Pulmonary artery endothelial cell (primary cell): ENCODE measurements around the gene GALNT10. TPM values are rescaled to one million over a fixed set of nuclear protein-coding genes. Genes with fewer than 3 reads are reported as not detected.
"Not testable (repeated sequence)": the region's sequence is repeated elsewhere in the genome, so short reads cannot be mapped to it uniquely, and the experiment has no call there.

ENCODE experiments used
- DNase-seq: peaks from one replicate; pipeline ENCODE4 v3.0.0-alpha.2; 2011; ENCODE audit warnings: low read depth, low spot score
- total RNA-seq: library from RNA; depleted of rRNA; stranded (reverse); fragments of >200 nt; gene quantifications from 2 replicates; pipeline ENCODE4 v1.2.3, GENCODE V29; 2014

GALNT10 gene, protein sequence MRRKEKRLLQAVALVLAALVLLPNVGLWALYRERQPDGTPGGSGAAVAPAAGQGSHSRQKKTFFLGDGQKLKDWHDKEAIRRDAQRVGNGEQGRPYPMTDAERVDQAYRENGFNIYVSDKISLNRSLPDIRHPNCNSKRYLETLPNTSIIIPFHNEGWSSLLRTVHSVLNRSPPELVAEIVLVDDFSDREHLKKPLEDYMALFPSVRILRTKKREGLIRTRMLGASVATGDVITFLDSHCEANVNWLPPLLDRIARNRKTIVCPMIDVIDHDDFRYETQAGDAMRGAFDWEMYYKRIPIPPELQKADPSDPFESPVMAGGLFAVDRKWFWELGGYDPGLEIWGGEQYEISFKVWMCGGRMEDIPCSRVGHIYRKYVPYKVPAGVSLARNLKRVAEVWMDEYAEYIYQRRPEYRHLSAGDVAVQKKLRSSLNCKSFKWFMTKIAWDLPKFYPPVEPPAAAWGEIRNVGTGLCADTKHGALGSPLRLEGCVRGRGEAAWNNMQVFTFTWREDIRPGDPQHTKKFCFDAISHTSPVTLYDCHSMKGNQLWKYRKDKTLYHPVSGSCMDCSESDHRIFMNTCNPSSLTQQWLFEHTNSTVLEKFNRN
- 39.5 and 60.4 TPM in 2 replicates for total RNA-seq

GRCh38 chr5:154190595-154191304 lies at the start of gene GALNT10:
Gene GALNT10 (plus strand): TSS chr5:154190733. CDS start chr5:154190867, 134 bp downstream.
- DNase-seq: no peak

DNA sequence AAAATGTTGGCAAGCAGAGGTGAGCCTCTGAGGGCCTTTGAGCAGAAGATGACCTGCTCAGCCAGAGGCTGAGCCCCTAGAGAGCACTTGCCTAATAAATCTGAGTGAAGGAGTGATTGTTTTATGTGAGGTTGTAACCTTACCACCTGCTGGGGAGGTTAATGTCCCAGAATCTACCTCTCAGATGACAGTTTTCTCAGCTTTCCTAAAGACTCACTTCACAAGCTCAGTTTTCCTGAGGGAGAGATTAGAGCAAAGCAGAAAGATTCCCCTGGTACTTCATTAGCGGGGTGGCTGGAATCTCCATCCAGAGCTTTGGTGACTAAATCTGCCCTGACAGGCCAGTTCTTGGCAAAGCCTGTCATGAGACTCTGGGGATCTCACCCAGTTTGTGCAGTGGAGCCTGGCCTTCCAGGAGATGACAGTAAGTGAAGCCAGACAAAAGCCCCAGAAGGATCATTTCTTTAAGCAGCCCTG lies 48.8 kb upstream of the GALNT10 start:
- DNase-seq: no peak

GRCh38 chr5:154143211-154143641 lies 47.3 kb upstream of the GALNT10 start:
- no peak for DNase-seq

GRCh38 chr5:154145268-154145667 lies 45.3 kb upstream of the GALNT10 start:
- no peak for DNase-seq

- no peak for DNase-seq
Observed at GRCh38 chr5:154146409-154146808, 44.1 kb upstream of the GALNT10 start.

DNA sequence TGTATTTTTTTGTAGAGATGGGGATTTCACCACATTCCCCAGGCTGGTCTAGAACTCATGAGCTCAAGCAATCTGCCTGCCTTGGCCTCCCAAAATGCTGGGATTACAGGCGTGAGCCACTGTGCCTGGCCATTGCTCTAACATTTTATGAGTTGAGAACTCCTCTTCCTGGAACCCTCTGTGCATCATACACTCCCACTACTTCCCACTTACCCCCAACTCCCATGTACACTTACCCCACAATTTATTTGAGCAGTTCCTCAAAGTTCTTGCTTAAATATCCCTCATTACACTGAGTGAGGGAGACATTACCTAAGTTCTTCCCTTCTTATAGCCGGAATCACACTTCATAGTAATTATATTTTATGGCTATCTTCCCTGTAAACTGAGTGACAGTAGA lies 42.9 kb upstream of the GALNT10 start:
- no peak for DNase-seq

DNA sequence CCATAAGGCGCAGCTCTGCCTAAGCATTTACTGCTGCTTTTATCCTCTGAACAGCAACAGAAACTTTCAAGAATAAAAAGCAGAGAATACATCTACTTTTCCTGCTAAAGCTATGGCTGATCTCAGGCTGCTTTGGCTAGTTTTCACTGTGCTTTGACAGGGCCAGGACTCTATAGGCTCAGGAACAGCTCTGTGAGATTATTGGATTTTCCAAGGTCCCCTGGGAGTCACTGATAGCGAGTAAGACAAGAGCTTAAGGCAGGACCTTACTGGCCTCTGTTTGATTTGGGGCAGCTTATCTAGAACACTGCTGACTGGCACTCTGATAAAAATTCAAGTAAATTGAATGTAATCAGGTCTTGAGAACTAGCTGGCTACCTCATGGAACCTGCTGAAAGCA lies 40.1 kb upstream of the GALNT10 start:
- DNase-seq: not testable (repeated sequence)

GRCh38 chr5:154157483-154158378 lies 32.8 kb upstream of the GALNT10 start:
- DNase-seq: no peak

GRCh38 chr5:154158379-154158737 lies 32.2 kb upstream of the GALNT10 start:
- no peak for DNase-seq

- no peak for DNase-seq
Observed at GRCh38 chr5:154159343-154159742, 31.2 kb upstream of the GALNT10 start.

DNA sequence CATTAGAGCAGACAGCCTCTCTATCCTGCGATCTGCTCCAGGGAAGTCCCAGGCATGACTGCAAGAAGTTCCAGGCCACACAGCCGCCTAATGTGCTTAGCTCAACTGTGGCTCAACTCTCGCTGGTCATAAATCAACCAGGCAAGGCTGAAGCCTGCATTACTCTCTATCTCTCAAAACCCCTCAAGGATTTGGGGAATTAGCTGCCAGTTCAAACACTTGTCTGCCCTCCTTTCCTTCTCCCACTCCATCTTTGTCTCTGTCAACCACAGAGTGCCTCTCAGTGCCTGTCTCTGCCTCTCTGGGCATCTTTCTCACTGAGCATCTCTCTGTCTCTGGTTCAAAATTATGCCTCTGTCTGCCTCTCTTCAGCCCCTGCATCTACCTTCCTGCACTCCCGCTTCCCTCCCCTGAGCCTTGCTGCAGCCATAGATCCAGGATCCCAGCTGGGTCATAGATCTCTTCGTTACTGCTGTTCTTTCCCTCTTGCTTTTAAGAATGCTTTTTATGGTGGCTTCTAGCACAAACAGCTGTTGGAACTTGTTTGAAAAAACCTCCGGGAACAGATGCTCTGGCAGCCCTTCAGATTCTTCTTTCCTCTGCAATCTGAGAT lies 27.9 kb upstream of the GALNT10 start:
- DNase-seq: no peak

GRCh38 chr5:154163327-154164248 lies 26.9 kb upstream of the GALNT10 start:
- no peak for DNase-seq

- DNase-seq: no peak
Observed at GRCh38 chr5:154164249-154164581, 26.3 kb upstream of the GALNT10 start.

DNA sequence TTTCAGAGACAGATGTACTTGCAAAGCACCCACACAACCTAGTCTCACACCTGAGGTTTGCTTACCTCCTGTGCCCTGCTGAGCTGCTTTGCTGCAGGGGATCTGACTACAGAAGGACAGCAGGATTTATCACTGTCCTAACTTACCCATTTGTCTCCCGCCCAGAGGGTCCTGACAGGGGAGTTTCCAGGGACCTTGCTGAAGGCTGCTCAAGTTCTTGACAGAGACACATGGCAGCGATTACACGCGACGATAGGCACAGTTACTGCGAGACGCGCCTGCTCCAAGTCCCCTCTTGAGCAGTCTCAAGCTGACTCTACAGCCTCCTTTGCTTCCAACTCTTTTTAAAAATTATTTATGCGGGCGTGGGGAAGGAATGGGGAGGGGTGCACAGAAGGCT lies 24.6 kb upstream of the GALNT10 start:
- DNase-seq: no peak

GRCh38 chr5:154166901-154167791 lies 23.4 kb upstream of the GALNT10 start:
- no peak for DNase-seq

- DNase-seq: no peak
Observed at GRCh38 chr5:154168395-154168794, 22.1 kb upstream of the GALNT10 start.

DNA sequence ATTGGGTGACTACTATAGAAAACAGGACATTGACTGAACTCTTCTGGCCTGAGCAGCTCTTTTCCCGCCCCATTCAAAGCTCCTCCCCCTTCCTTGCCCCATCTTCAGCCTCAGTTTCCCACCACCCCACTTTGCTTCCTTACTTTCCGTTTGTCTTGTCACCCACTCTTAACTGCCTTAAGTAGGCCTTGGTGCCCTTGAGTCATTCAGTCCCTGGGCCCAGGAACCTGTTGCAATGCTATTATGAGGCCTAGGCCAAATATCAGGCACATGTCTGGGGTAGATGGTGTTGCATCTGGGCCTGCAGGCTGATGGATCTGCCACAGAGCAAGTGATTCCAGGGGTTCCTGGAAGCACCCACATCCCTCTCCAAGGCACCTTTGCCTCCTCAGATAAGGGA lies 17.7 kb upstream of the GALNT10 start:
- DNase-seq: no peak

DNA sequence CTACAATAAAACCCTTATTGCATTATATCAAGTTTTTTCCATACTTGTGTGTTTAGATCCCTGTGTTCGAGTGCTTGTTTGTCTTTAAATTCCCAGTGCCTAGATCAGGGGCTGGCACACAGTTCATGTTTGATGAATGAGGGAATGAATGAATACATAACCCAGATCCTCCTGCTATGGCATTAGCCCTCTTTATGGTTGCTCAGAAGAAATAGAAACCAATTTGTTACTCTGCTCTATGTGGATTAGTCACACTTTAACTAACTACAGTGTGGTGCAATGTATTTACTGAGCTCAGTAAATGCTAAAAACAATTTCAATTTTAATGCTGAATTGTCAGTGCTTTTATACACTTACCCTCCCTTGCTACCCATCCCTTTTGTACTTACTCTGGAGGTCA lies 16.4 kb upstream of the GALNT10 start:
- no peak for DNase-seq

DNA sequence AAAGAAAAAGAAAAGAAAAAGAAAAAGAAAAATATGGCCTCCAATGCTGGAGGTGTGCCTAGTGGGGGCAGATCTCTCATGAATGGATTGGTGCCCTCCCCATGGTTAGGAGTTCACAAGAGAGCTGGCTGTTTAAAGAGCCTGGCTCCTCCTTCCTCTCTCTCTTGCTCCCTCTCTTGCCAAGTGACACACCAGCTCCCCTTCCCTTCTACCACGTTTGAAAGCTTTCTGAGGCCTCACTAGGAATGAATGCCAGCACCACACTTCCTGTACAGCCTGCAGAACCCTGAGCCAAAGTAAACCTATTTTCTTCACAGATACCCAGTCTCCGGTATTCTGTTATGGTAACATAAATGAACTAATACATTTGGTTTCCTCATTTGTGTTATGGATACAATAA lies 14.4 kb upstream of the GALNT10 start:
- peak; percentile 91 for DNase-seq
